ENCODE data around the gene ARHGAP6.

Gene ARHGAP6

DNA sequence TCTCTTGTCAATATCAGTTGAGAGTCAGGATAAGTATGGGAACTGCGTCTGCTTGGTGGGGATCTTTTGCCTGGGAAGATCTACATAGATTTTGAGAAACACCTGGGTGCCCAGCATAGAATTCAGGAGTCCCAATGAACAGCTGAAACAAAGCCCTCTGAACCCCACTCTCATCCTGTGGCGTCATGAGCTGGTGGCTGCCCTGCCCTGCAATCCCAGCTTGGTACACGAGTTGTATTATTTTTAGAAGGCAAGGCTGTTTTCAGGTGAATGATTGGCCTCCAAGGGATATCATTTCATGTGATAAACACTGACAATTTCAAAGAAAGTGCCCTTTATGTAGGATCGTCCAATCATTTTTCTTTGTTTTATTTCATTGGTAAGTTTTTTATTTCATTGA is 493.8 kb downstream of the ARHGAP6 start:
- TF ChIP-seq CREB1 (IDR thresholded peaks at IDR 0.05; ENCODE audit: low read depth), result no peak
- no peak for TF ChIP-seq RAD21 (IDR thresholded peaks at IDR 0.05; ENCODE audit: low read depth)
- TF ChIP-seq TCF12 (IDR thresholded peaks at IDR 0.05; ENCODE audit: low read depth), result no peak
- TF ChIP-seq, protein P1, sequence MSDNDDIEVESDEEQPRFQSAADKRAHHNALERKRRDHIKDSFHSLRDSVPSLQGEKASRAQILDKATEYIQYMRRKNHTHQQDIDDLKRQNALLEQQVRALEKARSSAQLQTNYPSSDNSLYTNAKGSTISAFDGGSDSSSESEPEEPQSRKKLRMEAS (IDR thresholded peaks at IDR 0.05), result no peak
- no peak for TF ChIP-seq EGR1 (IDR thresholded peaks at IDR 0.05)
- TF ChIP-seq EP300 (IDR thresholded peaks at IDR 0.05; ENCODE audit: borderline replicate concordance), result no peak
- TF ChIP-seq YY1 (IDR thresholded peaks at IDR 0.05; ENCODE audit: low read depth), result no peak
- TF ChIP-seq CEBPB (IDR thresholded peaks at IDR 0.05), result no peak
- no peak for TF ChIP-seq TEAD4 (IDR thresholded peaks at IDR 0.05)
- no peak for TF ChIP-seq FOXM1 (IDR thresholded peaks at IDR 0.05; ENCODE audit: borderline replicate concordance, low read depth)
- no peak for TF ChIP-seq NFIC (IDR thresholded peaks at IDR 0.05)
- no peak for TF ChIP-seq ZBTB7A (IDR thresholded peaks at IDR 0.05; ENCODE audit: low read depth)
- no peak for TF ChIP-seq REST (IDR thresholded peaks at IDR 0.05; ENCODE audit: low read depth)
- no peak for TF ChIP-seq TAF1 (IDR thresholded peaks at IDR 0.05; ENCODE audit: low read depth)
- no peak for TF ChIP-seq USF1 (IDR thresholded peaks at IDR 0.05)

GRCh38 chrX:11164433-11164832 is 501.3 kb downstream of the ARHGAP6 start:
- no peak for TF ChIP-seq TCF12 (IDR thresholded peaks at IDR 0.05; ENCODE audit: low read depth)
- TF ChIP-seq REST (IDR thresholded peaks at IDR 0.05; ENCODE audit: low read depth), result no peak
- no peak for TF ChIP-seq CEBPB (IDR thresholded peaks at IDR 0.05)
- TF ChIP-seq FOXM1 (IDR thresholded peaks at IDR 0.05; ENCODE audit: borderline replicate concordance, low read depth), result no peak
- no peak for TF ChIP-seq NFIC (IDR thresholded peaks at IDR 0.05)
- TF ChIP-seq TEAD4 (IDR thresholded peaks at IDR 0.05), result no peak
- no peak for TF ChIP-seq EP300 (IDR thresholded peaks at IDR 0.05; ENCODE audit: borderline replicate concordance)
- no peak for TF ChIP-seq ZBTB7A (IDR thresholded peaks at IDR 0.05; ENCODE audit: low read depth)
- no peak for TF ChIP-seq YY1 (IDR thresholded peaks at IDR 0.05; ENCODE audit: low read depth)
- TF ChIP-seq TAF1 (IDR thresholded peaks at IDR 0.05; ENCODE audit: low read depth), result no peak
- no peak for TF ChIP-seq RAD21 (IDR thresholded peaks at IDR 0.05; ENCODE audit: low read depth)
- TF ChIP-seq, protein P1 (IDR thresholded peaks at IDR 0.05), result no peak
- no peak for TF ChIP-seq EGR1 (IDR thresholded peaks at IDR 0.05)
- TF ChIP-seq CREB1 (IDR thresholded peaks at IDR 0.05; ENCODE audit: low read depth), result no peak
- no peak for TF ChIP-seq USF1 (IDR thresholded peaks at IDR 0.05)

GRCh38 chrX:11159149-11159548 is 506.6 kb downstream of the ARHGAP6 start:
- TF ChIP-seq TEAD4 (IDR thresholded peaks at IDR 0.05) (no peak), REST (IDR thresholded peaks at IDR 0.05; ENCODE audit: low read depth) (no peak), EGR1 (IDR thresholded peaks at IDR 0.05) (no peak), CREB1 (IDR thresholded peaks at IDR 0.05; ENCODE audit: low read depth) (no peak), EP300 (IDR thresholded peaks at IDR 0.05; ENCODE audit: borderline replicate concordance) (no peak), RAD21 (IDR thresholded peaks at IDR 0.05; ENCODE audit: low read depth) (no peak), ZBTB7A (IDR thresholded peaks at IDR 0.05; ENCODE audit: low read depth) (no peak), CEBPB (IDR thresholded peaks at IDR 0.05) (no peak), TCF12 (IDR thresholded peaks at IDR 0.05; ENCODE audit: low read depth) (no peak)
- TF ChIP-seq, protein P1 (IDR thresholded peaks at IDR 0.05), result no peak

DNA sequence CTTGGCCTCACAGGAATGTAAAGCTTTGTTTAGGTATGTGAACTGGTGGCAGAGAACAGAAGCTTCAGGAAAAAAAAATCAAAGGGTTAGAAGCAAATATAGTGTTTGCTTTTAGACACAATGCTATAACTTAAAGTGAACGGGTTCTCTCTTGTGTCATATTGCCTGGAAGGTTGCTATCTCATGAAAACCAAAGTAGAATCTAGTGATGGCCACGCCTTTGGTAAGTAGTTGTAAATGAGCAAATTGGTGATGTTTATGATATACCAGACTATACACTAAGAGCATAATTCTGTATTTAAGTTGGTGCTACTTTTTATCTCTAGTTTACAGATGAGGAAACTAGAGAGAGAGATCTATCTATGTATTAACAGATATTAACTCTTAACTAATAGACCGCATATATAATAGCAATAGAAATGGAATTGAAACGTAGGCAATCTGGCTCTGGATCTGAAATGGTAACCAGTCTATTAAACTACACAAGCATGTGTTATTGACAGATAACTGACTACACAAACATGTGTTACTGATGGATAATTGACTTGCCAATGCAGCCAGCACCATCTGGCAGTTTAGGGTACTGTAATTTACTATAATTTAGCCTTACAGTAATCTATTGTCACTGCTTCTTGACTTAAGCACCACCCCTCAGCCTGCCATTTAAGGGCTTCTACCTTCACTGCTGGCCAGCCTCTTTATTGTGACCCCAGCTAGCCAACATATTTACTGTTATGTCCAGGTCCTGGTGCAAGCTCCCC is 513.7 kb downstream of the ARHGAP6 start:
- 0 out of 2 replicates have a peak, but pooled peaks have one; percentile 14 for TF ChIP-seq TEAD4 (IDR thresholded peaks at IDR 0.05)
- no peak for TF ChIP-seq YY1 (IDR thresholded peaks at IDR 0.05; ENCODE audit: low read depth)
- no peak for TF ChIP-seq ZBTB7A (IDR thresholded peaks at IDR 0.05; ENCODE audit: low read depth)
- TF ChIP-seq REST (IDR thresholded peaks at IDR 0.05; ENCODE audit: low read depth), result no peak
- TF ChIP-seq, protein P1 (IDR thresholded peaks at IDR 0.05), result no peak
- no peak for TF ChIP-seq TCF12 (IDR thresholded peaks at IDR 0.05; ENCODE audit: low read depth)
- no peak for TF ChIP-seq CEBPB (IDR thresholded peaks at IDR 0.05)
